HEK293 (cell line): ENCODE data around the gene C14orf132.

Experiments used
- CTCF ChIA-PET: fragments of 350-600 bp; formaldehyde crosslinking; extraction: SDS; loops from one replicate; lab custom pipeline; 2021; ENCODE audit warnings: antibody characterized with exemption; lab: Yijun Ruan, JAX
- POLR2A ChIA-PET: fragments of 300-600 bp; formaldehyde crosslinking; extraction: SDS; loops from one replicate; lab custom pipeline; 2020; ENCODE audit warnings: antibody characterized with exemption, inconsistent platforms; lab: Yijun Ruan, JAX
- H3K27ac ChIP-seq: fragments of 200-500 bp; sonication (Bioruptor generic); 2 replicates; pipeline ENCODE4 v1.5.1; 2014; ENCODE audit warnings: low read depth, low read length, control low read depth, inconsistent platforms; ENCODE audit errors: extremely low read depth
- H3K36me3 ChIP-seq, 2 experiments: fragments of 200-500 bp in 1 of 2; sonication (Bioruptor generic) in 1 of 2; 1 replicate in 1 of 2; 2 replicates in 1 of 2; pipeline ENCODE4 v1.5.1; 2014 to 2017; ENCODE audit warnings: inconsistent platforms in 2 of 2, low read length in 2 of 2; ENCODE audit not compliant: control insufficient read depth in 2 of 2, insufficient read depth in 1 of 2
- H3K4me1 ChIP-seq: fragments of 200-500 bp; sonication (Bioruptor generic); 2 replicates; pipeline ENCODE4 v1.5.1; 2014; ENCODE audit warnings: mild to moderate bottlenecking, low read length, inconsistent platforms; ENCODE audit not compliant: control insufficient read depth, insufficient read depth
- H3K4me3 ChIP-seq: 2 replicates; pipeline ENCODE4 v1.5.1; 2011; ENCODE audit warnings: low read depth, mild to moderate bottlenecking, control low read depth, low read length, moderate library complexity
- H3K9me3 ChIP-seq: fragments of 200-500 bp; sonication (Bioruptor generic); 2 replicates; pipeline ENCODE4 v1.5.1; 2014; ENCODE audit warnings: low read depth, low read length, inconsistent platforms; ENCODE audit not compliant: control insufficient read depth, insufficient read depth
- EGR2 ChIP-seq: fragments of 450-650 bp; formaldehyde crosslinking; IDR thresholded peaks from 2 replicates; pipeline ENCODE4 v1.5.1; 2016; ENCODE audit warnings: low read depth, missing biosample characterization, missing genetic modification characterization
- HOXA7 ChIP-seq: sonication (generic); formaldehyde crosslinking; IDR thresholded peaks from 2 replicates; pipeline ENCODE4 v1.8.1; 2022; ENCODE audit warnings: missing genetic modification reagents, borderline replicate concordance
- KLF1 ChIP-seq: fragments of 450-650 bp; formaldehyde crosslinking; IDR thresholded peaks from 2 replicates; pipeline ENCODE4 v1.5.1; 2016; ENCODE audit warnings: missing biosample characterization, missing genetic modification characterization
- MZF1 ChIP-seq: fragments of 450-650 bp; formaldehyde crosslinking; IDR thresholded peaks from 2 replicates; pipeline ENCODE4 v1.5.1; 2017; ENCODE audit warnings: missing biosample characterization, missing genetic modification characterization, borderline replicate concordance
- REPIN1 ChIP-seq: fragments of 450-650 bp; formaldehyde crosslinking; IDR thresholded peaks from 2 replicates; pipeline ENCODE4 v1.5.1; 2017; ENCODE audit warnings: missing biosample characterization, missing genetic modification characterization, low read depth
- ZFHX2 ChIP-seq: fragments of 450-650 bp; formaldehyde crosslinking; conservative IDR thresholded peaks from 2 replicates; pipeline ENCODE4 v1.5.1; 2016; ENCODE audit warnings: missing biosample characterization, missing genetic modification characterization
- ZIC2 ChIP-seq: fragments of 450-650 bp; formaldehyde crosslinking; IDR thresholded peaks from 2 replicates; pipeline ENCODE4 v1.5.1; 2016; ENCODE audit warnings: missing biosample characterization, missing genetic modification characterization
- ZNF10 ChIP-seq: fragments of 450-650 bp; formaldehyde crosslinking; IDR thresholded peaks from 2 replicates; pipeline ENCODE4 v1.5.1; 2017; ENCODE audit warnings: missing biosample characterization, missing genetic modification characterization
- ZNF132 ChIP-seq: fragments of 450-650 bp; formaldehyde crosslinking; IDR thresholded peaks from 2 replicates; pipeline ENCODE4 v1.5.1; 2017; ENCODE audit warnings: missing biosample characterization, missing genetic modification characterization, borderline replicate concordance
- ZNF140 ChIP-seq: fragments of 450-650 bp; formaldehyde crosslinking; IDR thresholded peaks from 2 replicates; pipeline ENCODE4 v1.5.1; 2016; ENCODE audit warnings: missing biosample characterization, missing genetic modification characterization
- ZNF16 ChIP-seq: fragments of 450-650 bp; formaldehyde crosslinking; IDR thresholded peaks from 2 replicates; pipeline ENCODE4 v1.5.1; 2016; ENCODE audit warnings: low read depth, missing biosample characterization, missing genetic modification characterization
- ZNF394 ChIP-seq: fragments of 450-650 bp; formaldehyde crosslinking; IDR thresholded peaks from 2 replicates; pipeline ENCODE4 v1.5.1; 2016; ENCODE audit warnings: missing biosample characterization, missing genetic modification characterization, mild to moderate bottlenecking, moderate library complexity, borderline replicate concordance
- ZNF549 ChIP-seq: fragments of 450-650 bp; IDR thresholded peaks from 2 replicates; pipeline ENCODE4 v1.5.1; 2018; ENCODE audit warnings: missing biosample characterization, missing genetic modification characterization, mild to moderate bottlenecking, inconsistent platforms, moderate library complexity
- ZNF555 ChIP-seq: fragments of 450-650 bp; formaldehyde crosslinking; conservative IDR thresholded peaks from 2 replicates; pipeline ENCODE4 v1.5.1; 2017; ENCODE audit warnings: missing biosample characterization, mild to moderate bottlenecking, missing genetic modification characterization, inconsistent platforms
- ZNF76 ChIP-seq: fragments of 450-650 bp; formaldehyde crosslinking; IDR thresholded peaks from 2 replicates; pipeline ENCODE4; 2016; ENCODE audit warnings: low read depth, missing biosample characterization, missing genetic modification characterization, borderline replicate concordance
- TF ChIP-seq, protein P1 (sequence below): fragments of 450-650 bp; formaldehyde crosslinking; IDR thresholded peaks from 2 replicates; pipeline ENCODE4 v1.5.1; 2016; ENCODE audit warnings: missing biosample characterization, missing genetic modification characterization
- TF ChIP-seq, protein P2 (sequence below): fragments of 450-650 bp; formaldehyde crosslinking; IDR thresholded peaks from 2 replicates; pipeline ENCODE4 v1.5.1; 2016; ENCODE audit warnings: missing biosample characterization, missing genetic modification characterization
- TF ChIP-seq, protein P3 (sequence below): fragments of 450-650 bp; formaldehyde crosslinking; IDR thresholded peaks from 2 replicates; pipeline ENCODE4 v1.5.1; 2017; ENCODE audit warnings: missing biosample characterization, missing genetic modification characterization
- TF ChIP-seq, protein P4 (sequence below): fragments of 450-650 bp; formaldehyde crosslinking; IDR thresholded peaks from 2 replicates; pipeline ENCODE4 v1.5.1; 2016; ENCODE audit warnings: missing biosample characterization, missing genetic modification characterization
- TF ChIP-seq, protein P5 (sequence below): fragments of 450-650 bp; formaldehyde crosslinking; IDR thresholded peaks from 2 replicates; pipeline ENCODE4 v1.5.1; 2016; ENCODE audit warnings: missing biosample characterization, missing genetic modification characterization

C14orf132 gene

DNA sequence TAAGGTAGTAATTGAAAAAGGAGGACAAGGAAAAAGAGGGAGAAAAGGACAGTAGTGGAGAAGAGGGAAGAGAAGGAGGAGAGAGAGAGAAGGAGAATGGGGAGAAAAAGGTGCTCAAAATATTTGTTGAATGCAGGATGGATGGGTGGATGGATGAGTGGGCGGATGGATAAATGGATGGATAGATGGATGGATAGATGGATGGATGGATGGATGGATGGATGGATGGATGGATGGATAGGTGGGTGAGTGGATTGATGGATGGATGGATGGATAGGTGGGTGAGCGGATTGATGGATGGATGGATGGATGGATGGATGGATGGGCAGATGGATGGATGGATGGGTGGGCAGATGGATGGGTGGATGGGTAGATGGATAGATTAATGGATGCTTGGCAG is 21.3 kb upstream of the C14orf132 start (continued):
- TF ChIP-seq, protein P1, sequence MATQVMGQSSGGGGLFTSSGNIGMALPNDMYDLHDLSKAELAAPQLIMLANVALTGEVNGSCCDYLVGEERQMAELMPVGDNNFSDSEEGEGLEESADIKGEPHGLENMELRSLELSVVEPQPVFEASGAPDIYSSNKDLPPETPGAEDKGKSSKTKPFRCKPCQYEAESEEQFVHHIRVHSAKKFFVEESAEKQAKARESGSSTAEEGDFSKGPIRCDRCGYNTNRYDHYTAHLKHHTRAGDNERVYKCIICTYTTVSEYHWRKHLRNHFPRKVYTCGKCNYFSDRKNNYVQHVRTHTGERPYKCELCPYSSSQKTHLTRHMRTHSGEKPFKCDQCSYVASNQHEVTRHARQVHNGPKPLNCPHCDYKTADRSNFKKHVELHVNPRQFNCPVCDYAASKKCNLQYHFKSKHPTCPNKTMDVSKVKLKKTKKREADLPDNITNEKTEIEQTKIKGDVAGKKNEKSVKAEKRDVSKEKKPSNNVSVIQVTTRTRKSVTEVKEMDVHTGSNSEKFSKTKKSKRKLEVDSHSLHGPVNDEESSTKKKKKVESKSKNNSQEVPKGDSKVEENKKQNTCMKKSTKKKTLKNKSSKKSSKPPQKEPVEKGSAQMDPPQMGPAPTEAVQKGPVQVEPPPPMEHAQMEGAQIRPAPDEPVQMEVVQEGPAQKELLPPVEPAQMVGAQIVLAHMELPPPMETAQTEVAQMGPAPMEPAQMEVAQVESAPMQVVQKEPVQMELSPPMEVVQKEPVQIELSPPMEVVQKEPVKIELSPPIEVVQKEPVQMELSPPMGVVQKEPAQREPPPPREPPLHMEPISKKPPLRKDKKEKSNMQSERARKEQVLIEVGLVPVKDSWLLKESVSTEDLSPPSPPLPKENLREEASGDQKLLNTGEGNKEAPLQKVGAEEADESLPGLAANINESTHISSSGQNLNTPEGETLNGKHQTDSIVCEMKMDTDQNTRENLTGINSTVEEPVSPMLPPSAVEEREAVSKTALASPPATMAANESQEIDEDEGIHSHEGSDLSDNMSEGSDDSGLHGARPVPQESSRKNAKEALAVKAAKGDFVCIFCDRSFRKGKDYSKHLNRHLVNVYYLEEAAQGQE (tag by site-specific recombination) = no peak
- TF ChIP-seq, all 188 proteins: peak for 2

DNA sequence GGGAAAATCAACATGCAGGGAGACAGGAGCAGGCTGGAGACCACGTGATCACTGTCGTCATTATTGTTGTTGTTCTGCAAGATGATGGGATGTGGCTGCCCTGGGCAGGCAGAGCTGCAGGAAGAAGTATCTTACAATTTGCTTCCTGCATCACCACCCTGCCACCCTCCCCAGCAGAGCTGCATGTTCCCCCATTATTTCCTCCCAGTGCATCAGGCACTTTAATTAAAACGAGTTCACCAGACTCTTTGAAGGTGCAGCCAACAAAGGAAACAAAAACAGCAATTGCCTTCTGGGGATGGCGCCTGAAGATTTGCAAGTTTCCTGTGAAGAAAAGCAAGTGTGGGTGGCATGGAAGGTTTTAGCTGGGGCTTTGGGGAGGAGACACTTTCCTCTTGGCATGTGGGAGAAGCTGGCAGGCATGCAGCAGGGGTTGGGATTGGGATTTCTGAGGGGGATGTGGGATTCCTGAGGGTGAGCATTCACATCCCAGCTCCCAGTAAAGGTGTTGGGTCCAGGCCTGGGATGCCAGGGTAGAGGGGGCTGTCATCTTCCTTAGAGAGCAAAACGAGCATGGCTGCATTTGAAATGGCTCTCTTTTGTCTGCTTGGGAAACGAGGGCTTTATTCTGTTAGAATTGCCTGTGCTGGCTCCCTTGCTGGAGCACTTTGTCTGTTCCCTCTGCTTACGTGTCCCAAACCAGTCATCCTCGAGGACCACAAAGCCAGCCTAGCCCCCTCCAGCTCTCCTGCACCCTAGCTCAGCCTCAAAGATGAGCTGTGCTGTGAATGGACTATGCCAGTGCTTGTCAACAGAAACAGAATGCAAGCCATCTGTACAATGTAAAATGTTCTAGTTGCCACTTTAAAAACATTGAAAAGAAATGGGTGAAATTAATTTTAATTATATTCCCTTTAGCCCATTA is 11.5 kb upstream of the C14orf132 start:
- CTCF ChIA-PET = interaction anchor here (0.8 kb wide), 1 partner anchor 71 kb away, joined by 6 read pairs; no protein-coding TSS in a partner anchor

DNA sequence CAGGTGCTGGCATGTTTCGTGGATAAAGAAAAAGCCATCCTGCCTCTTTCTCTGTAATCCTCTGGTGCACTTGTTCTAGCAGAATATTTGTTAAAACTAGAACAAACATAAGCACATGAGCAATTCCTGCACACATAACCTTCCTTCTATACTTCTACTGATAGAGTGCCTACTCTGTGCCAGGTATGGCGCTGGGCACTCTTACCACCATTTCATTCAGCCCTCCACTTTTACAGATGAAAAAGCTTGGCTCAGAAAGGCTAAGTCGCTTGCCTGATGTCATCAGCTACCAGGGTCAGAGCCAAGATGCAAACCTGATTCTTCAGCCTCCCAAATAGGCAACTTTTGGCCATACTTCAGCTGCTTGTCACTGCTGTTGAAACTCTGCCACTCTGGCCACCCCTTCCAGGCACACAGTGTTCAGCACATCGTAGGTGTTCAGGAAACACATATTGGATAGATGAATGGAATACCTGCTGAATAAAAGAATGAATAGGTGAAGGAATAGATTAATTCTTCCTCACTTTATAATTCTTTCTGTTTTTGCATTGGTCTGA is 10.0 kb upstream of the C14orf132 start:
- ChIA-PET POLR2A (interaction anchor here (1.2 kb wide), 1 partner anchor 11 kb away, joined by 3 read pairs; no protein-coding TSS in a partner anchor), CTCF (interaction anchor here (1.0 kb wide), 1 partner anchor 248 kb away, joined by 3 read pairs; no protein-coding TSS in a partner anchor)
- no peak overlapping the region for H3K27ac ChIP-seq
- no peaks in the 10 kb centered on the region for H3K4me1 ChIP-seq
- H3K4me3 ChIP-seq = no peak overlapping the region
- no peaks in the 10 kb centered on the region for H3K36me3 ChIP-seq
- H3K9me3 ChIP-seq = no peaks in the 10 kb centered on the region
- no peak for TF ChIP-seq ZNF16 (tag by site-specific recombination)
- no peak for TF ChIP-seq ZIC2 (tag by site-specific recombination)
- TF ChIP-seq, protein P2, sequence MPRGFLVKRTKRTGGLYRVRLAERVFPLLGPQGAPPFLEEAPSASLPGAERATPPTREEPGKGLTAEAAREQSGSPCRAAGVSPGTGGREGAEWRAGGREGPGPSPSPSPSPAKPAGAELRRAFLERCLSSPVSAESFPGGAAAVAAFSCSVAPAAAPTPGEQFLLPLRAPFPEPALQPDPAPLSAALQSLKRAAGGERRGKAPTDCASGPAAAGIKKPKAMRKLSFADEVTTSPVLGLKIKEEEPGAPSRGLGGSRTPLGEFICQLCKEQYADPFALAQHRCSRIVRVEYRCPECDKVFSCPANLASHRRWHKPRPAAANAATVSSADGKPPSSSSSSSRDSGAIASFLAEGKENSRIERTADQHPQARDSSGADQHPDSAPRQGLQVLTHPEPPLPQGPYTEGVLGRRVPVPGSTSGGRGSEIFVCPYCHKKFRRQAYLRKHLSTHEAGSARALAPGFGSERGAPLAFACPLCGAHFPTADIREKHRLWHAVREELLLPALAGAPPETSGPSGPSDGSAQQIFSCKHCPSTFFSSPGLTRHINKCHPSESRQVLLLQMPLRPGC (tag by site-specific recombination) = no peak
- TF ChIP-seq ZNF10 (tag by site-specific recombination) = no peak
- TF ChIP-seq ZNF140 (tag by site-specific recombination) = no peak
- TF ChIP-seq, protein P3, sequence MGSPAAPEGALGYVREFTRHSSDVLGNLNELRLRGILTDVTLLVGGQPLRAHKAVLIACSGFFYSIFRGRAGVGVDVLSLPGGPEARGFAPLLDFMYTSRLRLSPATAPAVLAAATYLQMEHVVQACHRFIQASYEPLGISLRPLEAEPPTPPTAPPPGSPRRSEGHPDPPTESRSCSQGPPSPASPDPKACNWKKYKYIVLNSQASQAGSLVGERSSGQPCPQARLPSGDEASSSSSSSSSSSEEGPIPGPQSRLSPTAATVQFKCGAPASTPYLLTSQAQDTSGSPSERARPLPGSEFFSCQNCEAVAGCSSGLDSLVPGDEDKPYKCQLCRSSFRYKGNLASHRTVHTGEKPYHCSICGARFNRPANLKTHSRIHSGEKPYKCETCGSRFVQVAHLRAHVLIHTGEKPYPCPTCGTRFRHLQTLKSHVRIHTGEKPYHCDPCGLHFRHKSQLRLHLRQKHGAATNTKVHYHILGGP (tag by site-specific recombination) = no peak
- no peak for TF ChIP-seq ZNF132 (tag by site-specific recombination)
- no peak for TF ChIP-seq ZNF76 (tag by site-specific recombination)
- no peak for TF ChIP-seq MZF1 (tag by site-specific recombination)
- TF ChIP-seq, protein P4, sequence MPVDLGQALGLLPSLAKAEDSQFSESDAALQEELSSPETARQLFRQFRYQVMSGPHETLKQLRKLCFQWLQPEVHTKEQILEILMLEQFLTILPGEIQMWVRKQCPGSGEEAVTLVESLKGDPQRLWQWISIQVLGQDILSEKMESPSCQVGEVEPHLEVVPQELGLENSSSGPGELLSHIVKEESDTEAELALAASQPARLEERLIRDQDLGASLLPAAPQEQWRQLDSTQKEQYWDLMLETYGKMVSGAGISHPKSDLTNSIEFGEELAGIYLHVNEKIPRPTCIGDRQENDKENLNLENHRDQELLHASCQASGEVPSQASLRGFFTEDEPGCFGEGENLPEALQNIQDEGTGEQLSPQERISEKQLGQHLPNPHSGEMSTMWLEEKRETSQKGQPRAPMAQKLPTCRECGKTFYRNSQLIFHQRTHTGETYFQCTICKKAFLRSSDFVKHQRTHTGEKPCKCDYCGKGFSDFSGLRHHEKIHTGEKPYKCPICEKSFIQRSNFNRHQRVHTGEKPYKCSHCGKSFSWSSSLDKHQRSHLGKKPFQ (tag by site-specific recombination) = no peak
- TF ChIP-seq KLF1 (tag by site-specific recombination) = no peak
- TF ChIP-seq, protein P5, sequence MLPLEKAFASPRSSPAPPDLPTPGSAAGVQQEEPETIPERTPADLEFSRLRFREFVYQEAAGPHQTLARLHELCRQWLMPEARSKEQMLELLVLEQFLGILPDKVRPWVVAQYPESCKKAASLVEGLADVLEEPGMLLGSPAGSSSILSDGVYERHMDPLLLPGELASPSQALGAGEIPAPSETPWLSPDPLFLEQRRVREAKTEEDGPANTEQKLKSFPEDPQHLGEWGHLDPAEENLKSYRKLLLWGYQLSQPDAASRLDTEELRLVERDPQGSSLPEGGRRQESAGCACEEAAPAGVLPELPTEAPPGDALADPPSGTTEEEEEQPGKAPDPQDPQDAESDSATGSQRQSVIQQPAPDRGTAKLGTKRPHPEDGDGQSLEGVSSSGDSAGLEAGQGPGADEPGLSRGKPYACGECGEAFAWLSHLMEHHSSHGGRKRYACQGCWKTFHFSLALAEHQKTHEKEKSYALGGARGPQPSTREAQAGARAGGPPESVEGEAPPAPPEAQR = no peak
- TF ChIP-seq ZNF549 (tag by site-specific recombination) = no peak
- TF ChIP-seq ZNF555 (tag by site-specific recombination) = no peak

More for the DNA sequence above, 11.5 kb upstream of the C14orf132 start:
- Histone ChIP-seq H3K4me1 (no peaks in the 10 kb centered on the region), H3K36me3 (no peaks in the 10 kb centered on the region), H3K27ac (no peak overlapping the region), H3K9me3 (no peaks in the 10 kb centered on the region), H3K4me3 (no peak overlapping the region)
- POLR2A ChIA-PET = interaction anchor here (1.2 kb wide), 1 partner anchor 12 kb away, joined by 3 read pairs; no protein-coding TSS in a partner anchor
- TF ChIP-seq HOXA7 (no peak), ZFHX2 (tag by site-specific recombination) (peak; percentile 27; the same call in 1 of the 2 replicates), REPIN1 (no peak), EGR2 (tag by site-specific recombination) (0 out of 2 replicates have a peak, but pooled peaks have one; percentile 22), ZNF394 (tag by site-specific recombination) (no peak)
- TF ChIP-seq, protein P4 (tag by site-specific recombination) = no peak
- TF ChIP-seq, all 188 proteins: peak for 2
